K562 (cell line): ENCODE data around the gene EIF4G2. TPM values are rescaled to one million over a fixed set of nuclear protein-coding genes. Genes with fewer than 3 reads are reported as not detected.

Experiments used
- C11orf30 ChIP-seq: fragments of 450-650 bp; IDR thresholded peaks from 2 replicates; pipeline ENCODE4 v1.6.1; 2016; ENCODE audit warnings: low read depth, mild to moderate bottlenecking
- CBFA2T2 ChIP-seq: fragments of 450-650 bp; conservative IDR thresholded peaks from 2 replicates; pipeline ENCODE4 v1.6.1; 2017; ENCODE audit warnings: mild to moderate bottlenecking
- CBX3 ChIP-seq, 2 experiments: IDR thresholded peaks; 1 replicate in 1 of 2; 2 replicates in 1 of 2; pipeline ENCODE4 v1.6.1; 2012; ENCODE audit warnings: inconsistent platforms in 2 of 2, low read length in 2 of 2, borderline replicate concordance in 1 of 2, control low read depth in 1 of 2
- DEAF1 ChIP-seq: fragments of 450-650 bp; formaldehyde crosslinking; IDR thresholded peaks from 2 replicates; pipeline ENCODE4 v1.4.0; 2020; ENCODE audit warnings: mild to moderate bottlenecking, moderate library complexity
- HNRNPK ChIP-seq: fragments of 200-400 bp; formaldehyde crosslinking; IDR thresholded peaks from one replicate; pipeline ENCODE4 v1.6.1; 2018; ENCODE audit warnings: mild to moderate bottlenecking, low read depth, low read length; ENCODE audit not compliant: poor library complexity, severe bottlenecking
- NCOA2 ChIP-seq, 2 experiments: fragments of 450-650 bp; IDR thresholded peaks; 2 replicates each; pipeline ENCODE4 v1.6.1; 2018; ENCODE audit warnings: mild to moderate bottlenecking in 2 of 2, moderate library complexity in 1 of 2; ENCODE audit not compliant: partially characterized antibody in 2 of 2
- NR2C1 ChIP-seq, 2 experiments: fragments of 450-650 bp; IDR thresholded peaks; 2 replicates each; pipeline ENCODE4 v1.6.1; 2017; ENCODE audit warnings: mild to moderate bottlenecking in 2 of 2, antibody characterized with exemption in 1 of 2, inconsistent platforms in 1 of 2, missing compliant biosample characterization in 1 of 2, missing genetic modification characterization in 1 of 2
- PBX2 ChIP-seq, 2 experiments: IDR thresholded peaks in 1 of 2; conservative IDR thresholded peaks in 1 of 2; 2 replicates each; pipeline ENCODE4 v1.6.1; 2016; ENCODE audit warnings: low read depth in 2 of 2, mild to moderate bottlenecking in 1 of 2, missing compliant biosample characterization in 1 of 2, missing genetic modification characterization in 1 of 2, moderate library complexity in 1 of 2
- PHF20 ChIP-seq: fragments of 450-650 bp; IDR thresholded peaks from 2 replicates; pipeline ENCODE4 v1.6.1; 2018; ENCODE audit not compliant: partially characterized antibody
- SOX6 ChIP-seq: fragments of 450-650 bp; IDR thresholded peaks from 2 replicates; pipeline ENCODE4 v1.6.1; 2014; ENCODE audit warnings: mild to moderate bottlenecking
- SRSF3 ChIP-seq: fragments of 200-400 bp; formaldehyde crosslinking; IDR thresholded peaks from 2 replicates; pipeline ENCODE4 v1.6.1; 2016; ENCODE audit warnings: mild to moderate bottlenecking, low read length, moderate library complexity; ENCODE audit not compliant: insufficient read depth
- TAF9B ChIP-seq: fragments of 450-650 bp; IDR thresholded peaks from 2 replicates; pipeline ENCODE4 v1.6.1; 2018; ENCODE audit warnings: mild to moderate bottlenecking; ENCODE audit not compliant: partially characterized antibody
- XRCC4 ChIP-seq: IDR thresholded peaks from one replicate; pipeline ENCODE4 v1.6.1; 2011; ENCODE audit not compliant: insufficient read depth, insufficient read length; ENCODE audit errors: extremely low read depth
- ZNF384 ChIP-seq: IDR thresholded peaks from 2 replicates; pipeline ENCODE4 v1.6.1; 2012; ENCODE audit warnings: low read depth, low read length, improper control_type of control experiment
- ZNF431 ChIP-seq: sonication (generic); formaldehyde crosslinking; IDR thresholded peaks from 2 replicates; pipeline ENCODE4 v1.8.0; 2022; ENCODE audit warnings: mild to moderate bottlenecking, missing genetic modification reagents
- ZNF444 ChIP-seq: fragments of 250-450 bp; sonication (Bioruptor Pico); IDR thresholded peaks from 2 replicates; pipeline ENCODE4 v1.4.0; 2020; ENCODE audit warnings: mild to moderate bottlenecking, moderate library complexity
- polyA plus RNA-seq, 8 experiments: library from polyadenylated mRNA; depleted of rRNA in 4 of 8; stranded (reverse) in 5 of 8; unstranded in 3 of 8; fragments of >200 nt; fragmentation: Nextera tagmentation in 2 of 8; fragmentation: Illumina TruSeq in 1 of 8; extraction: Ambion mirVana in 2 of 8; extraction: Trizol in 1 of 8; gene quantifications; 2 replicates each; pipeline versions ENCODE4 v1.2.1 to v1.2.3, GENCODE V29; 2011 to 2014; ENCODE audit warnings: inconsistent platforms in 1 of 8, missing spikeins in 1 of 8
- total RNA-seq, 7 experiments: library from RNA; depleted of rRNA in 6 of 7; stranded (reverse); fragments of >200 nt in 6 of 7; fragmentation: Illumina TruSeq in 2 of 7; extraction: Trizol in 2 of 7; gene quantifications; 2 replicates each; pipeline versions ENCODE4 v1.2.1 to v1.2.3, GENCODE V29; 2011 to 2021; ENCODE audit warnings: low replicate concordance in 1 of 7
- TF ChIP-seq, protein P1 (sequence below): sonication (generic); formaldehyde crosslinking; IDR thresholded peaks from 2 replicates; pipeline ENCODE4 v1.8.1; 2023; ENCODE audit warnings: mild to moderate bottlenecking, missing genetic modification reagents

Gene EIF4G2
- total and polyA plus RNA-seq, 9 of the 15 experiments (the other 6 are each of a cell fraction or from before 2014, with no cell fraction given), result 206 to 790 (median 646) TPM

GRCh38 chr11:10750838-10751580, 57.7 kb downstream of the EIF4G2 start, which contains the start of gene CTR9 (continued):
- TF ChIP-seq DEAF1 (CRISPR knock-in tag) (no peak), CBX3 (IDR thresholded peaks at IDR 0.05; ENCODE audit: borderline replicate concordance in 1 of 2, low read length in 2 of 2) (peak in 1 of 2 experiments; percentile 78; a peak in 1 of 3 replicates), SOX6 (peak; percentile 36; the same call in 1 of the 2 replicates), ZNF444 (CRISPR knock-in tag) (no peak), C11orf30 (peak; percentile 88), ZNF384 (no peak), PBX2 (CRISPR knock-in tag; IDR thresholded peaks at IDR 0.05; ENCODE audit: low read depth) (peak; percentile 47; the same call in 1 of the 2 replicates), PBX2 (tag; conservative IDR thresholded peaks at IDR 0.05; ENCODE audit: low read depth) (peak; percentile 75), HNRNPK (no peak), PHF20 (peak; percentile 85), NR2C1 (IDR thresholded peaks at IDR 0.05) (peak; percentile 100), NR2C1 (tag; IDR thresholded peaks at IDR 0.05) (peak; percentile 99), SRSF3 (no peak), XRCC4 (no peak), TAF9B (peak; percentile 83), NCOA2 (IDR thresholded peaks at IDR 0.05; ENCODE audit: partially characterized antibody in 2 of 2) (no peak), ZNF431 (CRISPR knock-in tag) (0 out of 2 replicates have a peak, but pooled peaks have one; percentile 39), CBFA2T2 (no peak)
- TF ChIP-seq, protein P1, sequence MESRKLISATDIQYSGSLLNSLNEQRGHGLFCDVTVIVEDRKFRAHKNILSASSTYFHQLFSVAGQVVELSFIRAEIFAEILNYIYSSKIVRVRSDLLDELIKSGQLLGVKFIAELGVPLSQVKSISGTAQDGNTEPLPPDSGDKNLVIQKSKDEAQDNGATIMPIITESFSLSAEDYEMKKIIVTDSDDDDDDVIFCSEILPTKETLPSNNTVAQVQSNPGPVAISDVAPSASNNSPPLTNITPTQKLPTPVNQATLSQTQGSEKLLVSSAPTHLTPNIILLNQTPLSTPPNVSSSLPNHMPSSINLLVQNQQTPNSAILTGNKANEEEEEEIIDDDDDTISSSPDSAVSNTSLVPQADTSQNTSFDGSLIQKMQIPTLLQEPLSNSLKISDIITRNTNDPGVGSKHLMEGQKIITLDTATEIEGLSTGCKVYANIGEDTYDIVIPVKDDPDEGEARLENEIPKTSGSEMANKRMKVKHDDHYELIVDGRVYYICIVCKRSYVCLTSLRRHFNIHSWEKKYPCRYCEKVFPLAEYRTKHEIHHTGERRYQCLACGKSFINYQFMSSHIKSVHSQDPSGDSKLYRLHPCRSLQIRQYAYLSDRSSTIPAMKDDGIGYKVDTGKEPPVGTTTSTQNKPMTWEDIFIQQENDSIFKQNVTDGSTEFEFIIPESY (CRISPR knock-in tag), result peak; percentile 66
